Mesendoderm (in vitro differentiated cells): ENCODE results near the gene TEAD1.

Experiments used
- DNase-seq: peaks from one replicate; pipeline ENCODE4 v3.0.0; 2013
- H2AK5ac ChIP-seq: 2 replicates; pipeline ENCODE4 v1.6.1; 2013; ENCODE audit warnings: low read length, inconsistent platforms
- H2BK120ac ChIP-seq: 2 replicates; pipeline ENCODE4 v1.6.1; 2013; ENCODE audit warnings: low read depth, mild to moderate bottlenecking, low read length, moderate library complexity, mixed read lengths
- H2BK15ac ChIP-seq: replicated peaks from 2 replicates; pipeline ENCODE4 v1.6.1; 2013; ENCODE audit warnings: low read depth, mild to moderate bottlenecking, moderate library complexity
- H2BK5ac ChIP-seq: 2 replicates; pipeline ENCODE4 v1.6.1; 2013; ENCODE audit warnings: low read length, inconsistent platforms
- H3K18ac ChIP-seq: 2 replicates; pipeline ENCODE4 v1.6.1; 2013; ENCODE audit warnings: mild to moderate bottlenecking, low read length, mixed read lengths
- H3K23ac ChIP-seq: one replicate; pipeline ENCODE4 v1.6.1; 2013; ENCODE audit warnings: low read length
- H3K27ac ChIP-seq: 2 replicates; pipeline ENCODE4 v1.5.1; 2013; ENCODE audit warnings: low read depth, mild to moderate bottlenecking, inconsistent platforms, low read length, moderate library complexity
- H3K27me3 ChIP-seq: 2 replicates; pipeline ENCODE4 v1.6.1; 2013; ENCODE audit warnings: low read length, control low read depth, mild to moderate bottlenecking, inconsistent platforms; ENCODE audit not compliant: insufficient read depth, poor library complexity
- H3K36me3 ChIP-seq: 2 replicates; pipeline ENCODE4 v1.6.1; 2013; ENCODE audit warnings: low read length, inconsistent platforms; ENCODE audit not compliant: control insufficient read depth, insufficient read depth
- H3K4ac ChIP-seq: one replicate; pipeline ENCODE4 v1.6.1; 2013; ENCODE audit warnings: low read depth, mild to moderate bottlenecking, low read length, moderate library complexity
- H3K4me1 ChIP-seq: 2 replicates; pipeline ENCODE4 v1.6.1; 2013; ENCODE audit warnings: low read depth, low read length, inconsistent platforms; ENCODE audit not compliant: control insufficient read depth
- H3K4me2 ChIP-seq: 2 replicates; pipeline ENCODE4 v1.6.1; 2013; ENCODE audit warnings: low read length
- H3K4me3 ChIP-seq: 2 replicates; pipeline ENCODE4 v1.5.1; 2013; ENCODE audit warnings: mild to moderate bottlenecking, low read length
- H3K56ac ChIP-seq: one replicate; pipeline ENCODE4 v1.6.1; 2013; ENCODE audit warnings: low read length
- H3K79me1 ChIP-seq: 2 replicates; pipeline ENCODE4 v1.6.1; 2013; ENCODE audit warnings: low read length, inconsistent platforms
- H3K79me2 ChIP-seq: 2 replicates; pipeline ENCODE4 v1.6.1; 2013; ENCODE audit warnings: mild to moderate bottlenecking, low read length; ENCODE audit not compliant: control insufficient read depth, insufficient read depth
- H3K9ac ChIP-seq: 2 replicates; pipeline ENCODE4 v1.6.1; 2013; ENCODE audit warnings: low read length, inconsistent platforms
- H4K5ac ChIP-seq: one replicate; pipeline ENCODE4 v1.6.1; 2013; ENCODE audit warnings: low read length
- H4K8ac ChIP-seq: one replicate; pipeline ENCODE4 v1.6.1; 2013; ENCODE audit warnings: low read depth, mild to moderate bottlenecking, control low read depth, low read length, moderate library complexity
- WGBS: extraction: QIAGEN DNeasy Blood & Tissue Kit; methylation state at CpG from one replicate; pipeline ENCODE4 v1.1.7; 2013; ENCODE audit warnings: low lambda C conversion rate, missing lambda C conversion rate; ENCODE audit not compliant: insufficient coverage; ENCODE audit errors: extremely low coverage; 5-methylcytosine and 5-hydroxymethylcytosine counted together

TEAD1 gene

DNA sequence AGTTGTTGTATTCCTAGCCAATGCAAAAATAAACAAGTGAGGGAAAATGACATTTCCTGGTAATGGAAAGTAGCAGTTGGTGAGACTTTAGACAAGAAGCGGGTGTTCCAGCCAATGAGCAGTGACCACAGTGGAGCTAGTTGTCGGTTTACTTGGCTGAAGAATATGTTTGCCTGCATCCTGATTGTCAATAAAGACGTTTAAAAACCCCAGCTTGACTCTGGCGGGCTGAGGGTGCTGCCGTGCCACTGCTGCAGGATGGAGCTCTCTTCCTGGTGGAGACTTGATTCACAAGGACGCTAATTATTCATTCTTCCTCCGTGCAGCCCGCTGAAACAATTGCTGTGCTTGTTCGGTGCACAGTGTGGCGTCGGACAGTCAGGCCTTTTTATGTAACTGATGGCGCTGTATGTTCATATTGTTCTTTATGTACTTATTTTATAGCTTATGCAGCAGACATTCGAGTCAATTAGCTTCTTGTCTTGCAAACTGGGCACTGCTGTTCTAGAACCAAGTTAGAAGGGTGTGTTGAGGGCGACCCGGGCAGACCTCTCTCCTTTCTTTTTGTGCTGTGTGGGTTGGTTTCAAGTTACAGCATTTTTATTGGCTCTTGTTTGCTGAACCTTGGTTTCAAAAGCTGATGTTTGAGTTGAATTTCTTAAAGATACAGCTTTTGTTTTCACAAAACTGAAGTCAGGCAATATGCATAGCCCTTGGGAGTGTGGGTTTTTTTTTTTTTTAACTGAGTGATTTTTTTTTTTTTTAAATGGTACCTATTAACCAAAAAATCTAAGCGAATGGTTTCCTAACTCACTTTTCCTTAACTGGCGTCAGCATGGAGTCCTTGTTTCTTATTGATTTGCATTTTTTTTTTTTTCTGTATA lies 153.9 kb downstream of the TEAD1 start:
- Histone ChIP-seq H3K4me1 (peaks cover 13% of the 10 kb centered on the region), H3K79me2 (peaks cover 35% of the 10 kb centered on the region), H3K4me3 (no peak overlapping the region), H2BK5ac (peak overlapping the region; percentile 51), H4K8ac (no peak overlapping the region), H2BK15ac (no peak overlapping the region), H3K4me2 (peak overlapping the region; percentile 53), H3K4ac (peak overlapping the region; percentile 6), H3K23ac (no peak overlapping the region), H3K56ac (peak overlapping the region; percentile 76), H4K5ac (no peak overlapping the region), H3K9ac (peak overlapping the region; percentile 53), H3K79me1 (peaks cover 20% of the 10 kb centered on the region), H2AK5ac (no peak overlapping the region), H3K27ac (peak overlapping the region; percentile 67), H3K18ac (peak overlapping the region; percentile 25), H3K36me3 (no peaks in the 10 kb centered on the region), H2BK120ac (no peak overlapping the region), H3K27me3 (no peaks in the 10 kb centered on the region)
- WGBS = no CpG with 5 or more reads among the region's 17 CpGs
- DNase-seq = peak; percentile 69

DNA sequence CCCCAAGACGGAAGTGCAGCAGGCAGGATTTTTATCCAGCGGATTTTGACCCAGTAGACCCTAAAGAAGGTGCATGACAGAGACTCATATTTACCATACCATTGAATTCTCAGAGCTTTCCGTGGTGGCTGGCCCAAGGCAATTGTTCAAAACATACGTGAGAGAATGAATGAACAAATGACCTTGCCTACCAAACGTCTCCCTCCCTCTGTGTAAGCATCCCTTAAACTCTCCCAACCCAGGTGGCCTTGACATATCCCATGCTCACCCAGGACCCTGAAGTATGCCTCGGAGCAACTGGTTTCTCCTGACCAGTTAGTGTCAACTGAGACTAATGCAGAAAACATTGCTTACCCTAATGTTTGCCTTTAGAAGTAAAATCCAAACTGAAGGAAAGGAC lies 154.9 kb downstream of the TEAD1 start:
- Histone ChIP-seq H2BK120ac (peak overlapping the region; percentile 65), H3K27me3 (no peaks in the 10 kb centered on the region), H3K9ac (peak overlapping the region; percentile 35), H3K4ac (peak overlapping the region; percentile 75), H3K23ac (no peak overlapping the region), H2BK15ac (no peak overlapping the region), H4K5ac (no peak overlapping the region), H3K79me1 (peaks cover 17% of the 10 kb centered on the region), H3K4me3 (no peak overlapping the region), H3K79me2 (peaks cover 37% of the 10 kb centered on the region), H2AK5ac (no peak overlapping the region), H3K56ac (no peak overlapping the region), H3K27ac (no peak overlapping the region), H3K4me1 (peaks cover 13% of the 10 kb centered on the region), H4K8ac (no peak overlapping the region), H3K18ac (no peak overlapping the region), H2BK5ac (no peak overlapping the region), H3K4me2 (no peak overlapping the region), H3K36me3 (no peaks in the 10 kb centered on the region)
- DNase-seq = no peak
- no CpG with 5 or more reads among the region's 6 CpGs for WGBS

DNA sequence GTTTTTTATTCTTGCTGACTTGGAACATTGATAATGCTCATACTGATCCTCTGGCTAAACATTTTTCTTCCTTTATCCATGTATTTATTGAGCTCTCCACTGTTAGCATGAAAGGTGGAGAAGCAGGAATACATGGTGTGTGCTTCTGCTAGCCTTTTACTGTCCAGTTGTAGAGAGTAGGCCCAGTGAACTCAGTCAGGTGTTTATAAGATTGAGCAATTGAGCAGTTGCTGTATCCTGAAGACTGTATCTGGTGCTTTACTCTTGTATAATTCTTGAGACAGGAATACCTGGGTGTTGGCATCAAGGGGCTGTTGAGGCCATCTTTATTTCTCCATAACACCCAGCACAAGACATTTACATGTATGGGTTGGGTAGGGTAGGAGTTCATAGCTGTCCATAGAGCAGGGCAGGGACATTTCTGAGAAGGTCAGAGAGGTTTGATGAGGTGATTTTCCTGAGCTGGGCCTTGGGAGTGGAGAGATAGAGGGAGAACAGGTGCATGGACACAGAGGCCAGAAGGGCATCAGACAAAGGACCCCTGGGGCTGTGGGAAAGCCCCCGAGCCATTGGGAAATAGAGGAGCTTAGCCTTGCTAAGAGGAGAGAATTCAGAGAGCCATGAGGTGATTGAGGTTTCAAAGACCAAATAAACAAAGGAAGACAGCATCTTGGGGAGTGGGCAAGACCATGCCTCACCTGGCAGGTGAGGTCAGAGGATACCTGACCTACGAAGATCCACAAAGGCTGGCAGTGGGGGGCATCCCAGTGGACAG lies 155.5 kb downstream of the TEAD1 start:
- peaks cover 13% of the 10 kb centered on the region for H3K4me1 ChIP-seq
- peaks cover 40% of the 10 kb centered on the region for H3K79me2 ChIP-seq
- no peak overlapping the region for H3K4ac ChIP-seq
- H3K27me3 ChIP-seq = no peaks in the 10 kb centered on the region
- no peak overlapping the region for H3K56ac ChIP-seq
- no CpG with 5 or more reads among the region's 2 CpGs for WGBS
- DNase-seq = no peak
- no peak overlapping the region for H3K4me3 ChIP-seq
- no peak overlapping the region for H4K5ac ChIP-seq
- no peak overlapping the region for H2BK15ac ChIP-seq
- H3K23ac ChIP-seq = no peak overlapping the region
- no peaks in the 10 kb centered on the region for H3K36me3 ChIP-seq
- H3K79me1 ChIP-seq = peaks cover 15% of the 10 kb centered on the region
- H3K9ac ChIP-seq = no peak overlapping the region
- H2AK5ac ChIP-seq = no peak overlapping the region
- H2BK120ac ChIP-seq = no peak overlapping the region
- H3K18ac ChIP-seq = no peak overlapping the region
- H3K27ac ChIP-seq = no peak overlapping the region
- no peak overlapping the region for H3K4me2 ChIP-seq
- no peak overlapping the region for H4K8ac ChIP-seq
- no peak overlapping the region for H2BK5ac ChIP-seq

DNA sequence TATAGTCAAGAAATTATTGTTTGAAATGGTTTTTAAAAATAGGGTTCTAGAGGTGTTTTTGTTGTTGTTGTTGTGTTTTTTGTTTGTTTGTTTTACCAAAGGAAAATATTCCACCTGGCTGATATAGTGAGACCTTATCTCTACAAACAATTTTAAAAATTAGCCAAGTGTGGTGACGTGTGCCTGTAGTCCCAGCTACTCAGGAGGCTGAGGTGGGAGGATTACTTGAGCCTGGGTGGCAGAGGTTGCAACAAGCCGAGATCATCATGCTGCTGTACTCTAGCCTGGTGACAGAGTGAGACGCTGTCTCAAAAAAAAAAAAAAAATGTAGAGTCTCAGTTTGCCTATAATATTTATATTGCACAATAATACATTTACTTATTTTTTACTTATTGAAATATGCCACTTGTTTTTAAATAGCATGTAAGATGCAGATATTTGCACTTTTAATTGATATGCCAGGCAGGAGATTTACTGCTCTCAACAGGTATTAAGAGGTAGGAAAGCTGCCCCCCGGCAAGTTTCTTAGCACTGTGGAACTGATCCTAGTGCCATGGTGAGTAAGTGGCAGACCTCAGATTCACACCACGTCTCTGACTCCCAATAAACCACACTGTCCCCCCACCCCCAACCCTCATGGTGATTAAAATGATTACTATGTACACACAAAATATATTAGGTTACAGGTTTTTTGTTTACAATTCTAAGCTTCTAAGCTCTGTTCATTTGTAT lies 157.4 kb downstream of the TEAD1 start:
- Histone ChIP-seq H4K8ac (no peak overlapping the region), H3K79me2 (peaks cover 46% of the 10 kb centered on the region), H2BK15ac (no peak overlapping the region), H3K79me1 (peaks cover 16% of the 10 kb centered on the region), H3K27ac (no peak overlapping the region), H3K56ac (no peak overlapping the region), H3K9ac (no peak overlapping the region), H3K4ac (no peak overlapping the region), H3K36me3 (no peaks in the 10 kb centered on the region), H2AK5ac (no peak overlapping the region), H3K27me3 (no peaks in the 10 kb centered on the region), H3K4me1 (peaks cover 13% of the 10 kb centered on the region), H3K18ac (no peak overlapping the region), H3K4me3 (no peak overlapping the region), H4K5ac (no peak overlapping the region), H3K4me2 (no peak overlapping the region), H2BK120ac (no peak overlapping the region), H3K23ac (no peak overlapping the region), H2BK5ac (no peak overlapping the region)
- DNase-seq = no peak
- WGBS = no CpG with 5 or more reads among the region's 5 CpGs

DNA sequence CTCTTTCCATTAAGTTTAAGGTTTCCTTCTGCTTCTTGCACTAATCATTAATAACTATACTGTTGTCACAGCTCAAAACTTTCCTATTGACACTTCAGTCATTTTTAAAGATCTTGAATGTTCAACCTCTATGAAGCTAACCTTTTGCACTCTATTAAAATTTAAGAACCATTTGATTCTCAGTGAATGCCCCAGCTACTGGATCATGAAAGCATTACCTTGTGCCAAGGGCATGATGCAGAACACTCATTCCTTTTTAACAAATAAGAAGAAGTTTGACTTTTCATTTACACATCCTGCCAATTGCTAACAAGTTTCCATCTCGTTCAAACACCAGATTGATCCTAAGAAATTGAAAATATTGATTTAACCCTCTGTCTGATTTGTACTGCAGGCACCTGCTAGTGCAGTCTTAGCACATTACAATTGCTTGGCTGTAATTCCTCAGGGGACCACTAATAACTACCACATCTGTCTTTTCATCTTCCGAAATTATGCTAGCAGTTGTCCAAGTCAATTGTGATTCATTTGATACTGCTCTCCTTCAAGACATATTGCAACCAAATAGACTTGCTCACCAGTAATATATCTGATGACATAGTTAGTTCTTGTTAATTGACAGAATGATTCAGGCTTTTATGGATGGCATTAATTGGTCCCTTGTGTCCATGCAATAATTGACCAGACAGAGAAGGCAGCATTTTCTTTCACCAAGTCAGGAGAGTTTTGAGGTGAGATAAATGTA lies 158.4 kb downstream of the TEAD1 start:
- Histone ChIP-seq H2BK5ac (no peak overlapping the region), H3K36me3 (no peaks in the 10 kb centered on the region), H3K23ac (no peak overlapping the region), H4K8ac (no peak overlapping the region), H3K18ac (no peak overlapping the region), H4K5ac (no peak overlapping the region), H3K79me2 (peaks cover 48% of the 10 kb centered on the region), H3K9ac (no peak overlapping the region), H3K79me1 (peaks cover 18% of the 10 kb centered on the region), H2AK5ac (no peak overlapping the region), H3K56ac (no peak overlapping the region), H3K4me3 (no peak overlapping the region), H3K27me3 (no peaks in the 10 kb centered on the region), H3K4me2 (no peak overlapping the region), H3K27ac (no peak overlapping the region), H3K4ac (no peak overlapping the region), H2BK15ac (no peak overlapping the region), H3K4me1 (peaks cover 6% of the 10 kb centered on the region), H2BK120ac (no peak overlapping the region)
- no CpG with 5 or more reads among the region's 2 CpGs for WGBS
- no peak for DNase-seq
